ENCODE results near the gene CHIT1.

GRCh38 chr1:203177470-203178039 lies 51.9 kb downstream of the CHIT1 start:
- TF ChIP-seq POLR2A (IDR thresholded peaks at IDR 0.05): no peak
- no peak for TF ChIP-seq CTCF (IDR thresholded peaks at IDR 0.05)

Data from ovary (tissue), 3 donors.